WTC11 (cell line): ENCODE results near the gene GPC1. TPM values are rescaled to one million over a fixed set of nuclear protein-coding genes. Genes with fewer than 3 reads are reported as not detected.

ENCODE experiments used
- ATAC-seq: fragments of 200-7000 bp; cut with Tn5 transposase; 2 replicates; pipeline ENCODE4 v1.10.0; 2021; ENCODE audit warnings: mild to moderate bottlenecking, moderate library complexity
- CTCF ChIA-PET: fragments of 300-600 bp; sonication (Branson Sonifier 250); formaldehyde crosslinking; loops from one replicate; lab custom pipeline; 2021; ENCODE audit warnings: antibody characterized with exemption; lab: Charles Lee
- POLR2A ChIA-PET: fragments of 350-600 bp; sonication (Branson Sonifier 250); formaldehyde crosslinking; loops from one replicate; lab custom pipeline; 2021; ENCODE audit warnings: antibody characterized with exemption; lab: Charles Lee
- DNase-seq: peaks from one replicate; pipeline ENCODE4 v3.0.0; 2021; ENCODE audit warnings: low spot score
- H3K27ac Mint-ChIP-seq: 2 replicates; pipeline ENCODE4 v1.8.0; 2021; ENCODE audit warnings: mixed read lengths
- H3K27me3 Mint-ChIP-seq: 2 replicates; pipeline ENCODE4 v1.8.0; 2021; ENCODE audit warnings: low read depth, mild to moderate bottlenecking, moderate library complexity, mixed read lengths
- H3K36me3 Mint-ChIP-seq: 2 replicates; pipeline ENCODE4 v1.8.0; 2021; ENCODE audit warnings: mixed read lengths
- H3K4me1 Mint-ChIP-seq: 2 replicates; pipeline ENCODE4 v1.8.0; 2022; ENCODE audit warnings: mixed read lengths
- H3K4me3 Mint-ChIP-seq: 2 replicates; pipeline ENCODE4 v1.8.0; 2021; ENCODE audit warnings: mild to moderate bottlenecking, moderate library complexity, mixed read lengths
- H3K9me3 Mint-ChIP-seq: 2 replicates; pipeline ENCODE4 v1.8.0; 2021; ENCODE audit warnings: mixed read lengths
- AFF4 ChIP-seq: sonication (generic); formaldehyde crosslinking; IDR thresholded peaks from 2 replicates; pipeline ENCODE4 v1.8.1; 2023; ENCODE audit warnings: mild to moderate bottlenecking, missing genetic modification reagents, borderline replicate concordance
- ARID4B ChIP-seq: sonication (generic); formaldehyde crosslinking; IDR thresholded peaks from 2 replicates; pipeline ENCODE4 v1.8.0; 2023; ENCODE audit warnings: missing genetic modification reagents, mild to moderate bottlenecking, borderline replicate concordance
- ATF3 ChIP-seq: sonication (generic); formaldehyde crosslinking; conservative IDR thresholded peaks from 2 replicates; pipeline ENCODE4 v1.8.1; 2022; ENCODE audit warnings: mild to moderate bottlenecking, missing genetic modification reagents
- CBFB ChIP-seq: sonication (generic); formaldehyde crosslinking; IDR thresholded peaks from 2 replicates; pipeline ENCODE4 v1.8.1; 2022; ENCODE audit warnings: mild to moderate bottlenecking, low read depth, missing genetic modification reagents
- CDX4 ChIP-seq: fragments of 250-450 bp; sonication (Bioruptor Pico); IDR thresholded peaks from 2 replicates; pipeline ENCODE4 v1.9.0; 2021; ENCODE audit warnings: moderate library complexity, mild to moderate bottlenecking, inconsistent platforms, borderline replicate concordance
- EMX1 ChIP-seq: fragments of 250-450 bp; sonication (Bioruptor Pico); IDR thresholded peaks from 2 replicates; pipeline ENCODE4 v1.8.0; 2021; ENCODE audit warnings: mild to moderate bottlenecking
- GABPB1 ChIP-seq: sonication (generic); formaldehyde crosslinking; IDR thresholded peaks from 2 replicates; pipeline ENCODE4 v1.8.1; 2023; ENCODE audit warnings: mild to moderate bottlenecking, missing genetic modification reagents
- HMGXB4 ChIP-seq: sonication (generic); formaldehyde crosslinking; IDR thresholded peaks from 2 replicates; pipeline ENCODE4 v1.8.1; 2023; ENCODE audit warnings: mild to moderate bottlenecking, moderate library complexity, missing genetic modification reagents
- IRF2 ChIP-seq: sonication (generic); formaldehyde crosslinking; IDR thresholded peaks from 2 replicates; pipeline ENCODE4 v1.8.0; 2022; ENCODE audit warnings: low read depth, missing genetic modification reagents, borderline replicate concordance
- NR1H2 ChIP-seq: sonication (generic); formaldehyde crosslinking; IDR thresholded peaks from 2 replicates; pipeline ENCODE4 v1.9.0; 2021; ENCODE audit warnings: mild to moderate bottlenecking, moderate library complexity, missing genetic modification reagents
- NR2C2 ChIP-seq: sonication (generic); formaldehyde crosslinking; IDR thresholded peaks from 2 replicates; pipeline ENCODE4 v1.8.0; 2022; ENCODE audit warnings: mild to moderate bottlenecking, missing genetic modification reagents
- NR3C1 ChIP-seq: sonication (generic); formaldehyde crosslinking; conservative IDR thresholded peaks from 2 replicates; pipeline ENCODE4 v1.8.1; 2023; ENCODE audit warnings: low read depth, mild to moderate bottlenecking, missing genetic modification reagents
- RORB ChIP-seq: fragments of 250-450 bp; sonication (Bioruptor Pico); IDR thresholded peaks from 2 replicates; pipeline ENCODE4 v1.9.0; 2021; ENCODE audit warnings: mild to moderate bottlenecking
- SMAD4 ChIP-seq: sonication (generic); formaldehyde crosslinking; IDR thresholded peaks from 2 replicates; pipeline ENCODE4 v1.8.0; 2022; ENCODE audit warnings: mild to moderate bottlenecking, missing genetic modification reagents
- SP1 ChIP-seq: sonication (generic); formaldehyde crosslinking; conservative IDR thresholded peaks from 2 replicates; pipeline ENCODE4 v1.8.1; 2022; ENCODE audit warnings: missing genetic modification reagents
- TEAD1 ChIP-seq: sonication (generic); formaldehyde crosslinking; IDR thresholded peaks from 2 replicates; pipeline ENCODE4 v1.8.0; 2022; ENCODE audit warnings: mild to moderate bottlenecking, missing genetic modification reagents
- USF1 ChIP-seq: sonication (generic); formaldehyde crosslinking; IDR thresholded peaks from 2 replicates; pipeline ENCODE4 v1.8.0; 2022; ENCODE audit warnings: mild to moderate bottlenecking, missing genetic modification reagents
- ZNF317 ChIP-seq: sonication (generic); formaldehyde crosslinking; IDR thresholded peaks from 2 replicates; pipeline ENCODE4 v1.8.1; 2023; ENCODE audit warnings: low read depth, mild to moderate bottlenecking, moderate library complexity, missing genetic modification reagents, borderline replicate concordance
- ZNF532 ChIP-seq: fragments of 250-450 bp; sonication (Bioruptor Pico); IDR thresholded peaks from 2 replicates; pipeline ENCODE4 v1.9.0; 2021; ENCODE audit warnings: mild to moderate bottlenecking, borderline replicate concordance
- ZNF671 ChIP-seq: fragments of 250-450 bp; sonication (Bioruptor Pico); IDR thresholded peaks from 2 replicates; pipeline ENCODE4 v1.8.0; 2021; ENCODE audit warnings: mild to moderate bottlenecking
- total RNA-seq: library from RNA; stranded (reverse); gene quantifications from 3 replicates; pipeline ENCODE4 v1.2.3, GENCODE V29; 2021

The GPC1 gene
- total RNA-seq, 1 experiment from 2014 or later, result 41.5 TPM

- no peak for TF ChIP-seq ZNF532 (CRISPR knock-in tag)
Measured at GRCh38 chr2:240469740-240470139, 34.3 kb downstream of the GPC1 start (continued).

- no peak for ATAC-seq
- CTCF ChIA-PET, result no interaction called here
- H3K4me1 Mint-ChIP-seq, result no peaks in the 10 kb centered on the region
- H3K27ac Mint-ChIP-seq, result no peak overlapping the region
- peak; percentile 10 for DNase-seq
- peaks cover 17% of the 10 kb centered on the region for H3K9me3 Mint-ChIP-seq
- POLR2A ChIA-PET, result interaction anchor here (1.3 kb wide), 1 partner anchor 36 kb away, joined by 3 read pairs; no protein-coding TSS in a partner anchor
- no peak overlapping the region for H3K4me3 Mint-ChIP-seq
- no peaks in the 10 kb centered on the region; the same call in 1 of the 2 replicates for H3K36me3 Mint-ChIP-seq
- H3K27me3 Mint-ChIP-seq, result peaks cover 48% of the 10 kb centered on the region
- no peak for TF ChIP-seq ARID4B (CRISPR knock-in tag)
- TF ChIP-seq SMAD4 (CRISPR knock-in tag), result no peak
- no peak for TF ChIP-seq NR3C1 (CRISPR knock-in tag)
- no peak for TF ChIP-seq ZNF317
- no peak for TF ChIP-seq CDX4 (CRISPR knock-in tag)
- no peak for TF ChIP-seq EMX1 (CRISPR knock-in tag)
- TF ChIP-seq ATF3 (CRISPR knock-in tag), result no peak
- no peak for TF ChIP-seq IRF2 (CRISPR knock-in tag)
- TF ChIP-seq CBFB (CRISPR knock-in tag), result no peak
- no peak for TF ChIP-seq GABPB1 (CRISPR knock-in tag)
- no peak for TF ChIP-seq NR2C2 (CRISPR knock-in tag)
- TF ChIP-seq USF1 (CRISPR knock-in tag), result no peak
- no peak for TF ChIP-seq AFF4 (CRISPR knock-in tag)
- TF ChIP-seq HMGXB4 (CRISPR knock-in tag), result no peak
- no peak for TF ChIP-seq NR1H2 (CRISPR knock-in tag)
- TF ChIP-seq SP1, result no peak
- no peak for TF ChIP-seq TEAD1 (CRISPR knock-in tag)
- TF ChIP-seq ZNF671 (CRISPR knock-in tag), result no peak
- TF ChIP-seq RORB, result no peak
Measured at GRCh38 chr2:240472078-240472790, 36.8 kb downstream of the GPC1 start.
